ENCODE measurements around the gene PRRC2A.

DNA sequence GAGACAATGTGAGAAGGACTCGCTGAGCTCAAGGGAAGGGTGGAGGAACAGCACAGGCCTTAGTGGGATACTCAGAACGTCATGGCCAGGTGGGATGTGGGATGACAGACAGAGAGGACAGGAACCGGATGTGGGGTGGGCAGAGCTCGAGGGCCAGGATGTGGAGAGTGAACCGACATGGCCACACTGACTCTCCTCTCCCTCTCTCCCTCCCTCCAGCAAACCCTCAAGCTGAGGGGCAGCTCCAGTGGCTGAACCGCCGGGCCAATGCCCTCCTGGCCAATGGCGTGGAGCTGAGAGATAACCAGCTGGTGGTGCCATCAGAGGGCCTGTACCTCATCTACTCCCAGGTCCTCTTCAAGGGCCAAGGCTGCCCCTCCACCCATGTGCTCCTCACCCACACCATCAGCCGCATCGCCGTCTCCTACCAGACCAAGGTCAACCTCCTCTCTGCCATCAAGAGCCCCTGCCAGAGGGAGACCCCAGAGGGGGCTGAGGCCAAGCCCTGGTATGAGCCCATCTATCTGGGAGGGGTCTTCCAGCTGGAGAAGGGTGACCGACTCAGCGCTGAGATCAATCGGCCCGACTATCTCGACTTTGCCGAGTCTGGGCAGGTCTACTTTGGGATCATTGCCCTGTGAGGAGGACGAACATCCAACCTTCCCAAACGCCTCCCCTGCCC lies 43.5 kb upstream of the PRRC2A start:
- no peak for TF ChIP-seq POLR2A (IDR thresholded peaks at IDR 0.05; ENCODE audit: low read depth)
- TF ChIP-seq, protein P1, sequence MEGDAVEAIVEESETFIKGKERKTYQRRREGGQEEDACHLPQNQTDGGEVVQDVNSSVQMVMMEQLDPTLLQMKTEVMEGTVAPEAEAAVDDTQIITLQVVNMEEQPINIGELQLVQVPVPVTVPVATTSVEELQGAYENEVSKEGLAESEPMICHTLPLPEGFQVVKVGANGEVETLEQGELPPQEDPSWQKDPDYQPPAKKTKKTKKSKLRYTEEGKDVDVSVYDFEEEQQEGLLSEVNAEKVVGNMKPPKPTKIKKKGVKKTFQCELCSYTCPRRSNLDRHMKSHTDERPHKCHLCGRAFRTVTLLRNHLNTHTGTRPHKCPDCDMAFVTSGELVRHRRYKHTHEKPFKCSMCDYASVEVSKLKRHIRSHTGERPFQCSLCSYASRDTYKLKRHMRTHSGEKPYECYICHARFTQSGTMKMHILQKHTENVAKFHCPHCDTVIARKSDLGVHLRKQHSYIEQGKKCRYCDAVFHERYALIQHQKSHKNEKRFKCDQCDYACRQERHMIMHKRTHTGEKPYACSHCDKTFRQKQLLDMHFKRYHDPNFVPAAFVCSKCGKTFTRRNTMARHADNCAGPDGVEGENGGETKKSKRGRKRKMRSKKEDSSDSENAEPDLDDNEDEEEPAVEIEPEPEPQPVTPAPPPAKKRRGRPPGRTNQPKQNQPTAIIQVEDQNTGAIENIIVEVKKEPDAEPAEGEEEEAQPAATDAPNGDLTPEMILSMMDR (IDR thresholded peaks at IDR 0.05), result no peak
- TF ChIP-seq EP300 (IDR thresholded peaks at IDR 0.05), result no peak

All from esophagus muscularis mucosa (tissue), 4 donors.